Measurements from ENCODE around the gene SGPP1.
"Not testable (repeated sequence)": the region's sequence is repeated elsewhere in the genome, so short reads cannot be mapped to it uniquely, and the experiment has no call there.

SGPP1 gene

DNA sequence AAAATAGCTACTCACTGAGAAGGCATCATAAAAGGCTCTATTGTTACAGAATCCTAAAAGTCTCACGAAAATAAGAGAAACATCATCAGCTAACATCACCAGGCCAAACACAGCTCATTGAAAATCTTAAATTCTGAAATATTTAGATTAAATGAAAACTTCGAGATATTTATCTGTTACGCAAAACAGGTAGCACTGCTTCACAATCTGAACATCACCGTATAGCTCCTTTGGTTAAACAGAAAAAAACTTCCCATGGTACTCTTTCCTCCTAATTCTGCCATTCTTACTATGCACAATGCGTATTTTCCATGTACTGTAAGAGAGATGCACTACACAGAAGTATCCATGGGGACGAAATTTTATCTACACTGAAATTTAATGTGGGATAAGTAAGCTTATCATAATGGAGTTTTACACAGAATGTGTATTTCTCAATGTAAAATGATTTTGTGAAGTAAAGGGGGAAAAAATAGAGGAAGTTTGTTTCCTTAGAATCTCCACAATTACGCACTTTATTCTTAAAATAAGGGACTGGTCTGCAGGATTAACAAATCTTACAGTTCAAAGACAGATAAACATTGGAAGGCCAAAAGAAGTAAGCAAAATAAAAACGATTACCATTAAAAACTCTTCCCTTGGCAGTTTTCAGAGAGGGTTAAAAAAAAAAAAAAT lies 1.9 kb downstream of the SGPP1 start:
- no peak for DNase-seq

- no peak for DNase-seq
Observed at GRCh38 chr14:63717702-63718101, 10.2 kb downstream of the SGPP1 start.

DNA sequence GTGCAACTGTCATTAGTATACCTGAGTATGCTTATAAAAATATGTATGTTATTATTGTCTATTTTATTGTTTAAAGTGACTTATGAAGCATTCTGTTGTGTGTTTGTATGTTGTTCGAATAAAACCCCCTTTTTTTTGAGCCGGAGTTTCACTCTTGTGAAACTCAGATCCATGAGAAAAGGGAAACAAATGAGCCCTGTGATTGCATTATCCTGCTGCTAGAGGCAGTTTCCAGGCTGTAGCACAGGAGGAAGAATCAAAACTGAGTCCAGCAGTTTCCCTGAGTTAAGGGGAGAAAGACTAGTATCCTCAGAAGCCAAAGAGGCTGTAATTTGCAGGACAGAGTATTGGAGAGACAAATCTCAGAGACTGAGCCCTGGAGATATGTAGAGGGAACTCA lies 12.5 kb downstream of the SGPP1 start:
- DNase-seq: no peak

DNA sequence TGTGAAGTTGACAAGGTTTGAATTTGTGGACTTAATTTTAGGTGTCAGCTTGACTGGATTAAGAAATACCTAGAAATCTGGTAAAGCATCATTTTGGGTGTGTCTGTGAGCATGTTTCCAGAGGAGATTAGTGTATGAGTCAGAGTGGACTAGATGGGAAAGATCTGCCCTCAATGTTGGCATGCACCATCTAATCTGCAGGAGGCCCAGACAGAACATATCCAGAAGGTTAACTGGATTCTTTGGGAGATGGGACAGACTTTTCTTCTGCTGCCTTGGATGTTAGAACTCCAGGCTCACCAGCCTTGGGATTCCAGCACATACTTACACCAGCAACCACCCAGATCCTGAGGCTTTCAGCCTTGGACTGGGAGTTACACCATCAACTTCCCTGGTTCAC lies 14.1 kb downstream of the SGPP1 start:
- DNase-seq: no peak

DNA sequence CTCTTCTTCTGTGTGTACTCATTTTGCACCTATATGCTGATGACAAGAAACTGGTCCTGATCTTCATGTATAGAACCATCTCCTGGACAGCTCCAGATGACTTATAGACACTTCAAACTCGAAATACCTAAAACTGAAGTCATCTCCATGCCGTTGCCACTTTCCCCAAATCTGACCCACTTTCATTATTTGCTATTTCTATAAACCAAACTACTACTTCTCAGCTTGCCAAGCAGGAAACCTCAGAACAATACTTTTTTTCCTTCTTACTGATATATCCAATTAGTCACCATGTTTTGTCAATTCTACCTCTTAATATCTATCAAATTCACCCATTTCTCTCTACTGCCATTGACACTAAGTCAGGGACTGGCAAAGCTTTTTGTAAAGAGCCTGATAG lies 14.8 kb downstream of the SGPP1 start:
- no peak for DNase-seq

GRCh38 chr14:63712123-63712522 lies 15.7 kb downstream of the SGPP1 start:
- DNase-seq: no peak

DNA sequence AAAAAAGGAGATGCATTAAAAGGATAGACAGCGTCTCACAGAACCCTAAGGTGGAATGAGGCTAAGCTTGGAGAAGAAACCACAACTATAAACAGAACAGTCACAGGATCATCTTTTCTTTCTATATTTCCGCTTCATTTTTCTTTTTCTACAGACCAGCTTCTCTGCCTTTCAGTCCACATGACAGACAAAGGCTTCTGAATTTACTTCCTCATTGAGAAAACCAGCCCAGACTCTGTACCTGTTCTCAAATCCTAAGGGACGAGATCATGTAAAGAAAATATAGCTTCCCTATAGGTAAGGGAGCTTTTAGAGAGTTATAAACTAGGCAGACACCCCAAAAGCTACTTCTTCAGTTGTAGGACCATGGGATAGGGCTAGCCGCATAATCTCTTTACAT lies 17.4 kb downstream of the SGPP1 start:
- no peak for DNase-seq

GRCh38 chr14:63709589-63709988 lies 18.3 kb downstream of the SGPP1 start:
- DNase-seq: no peak

GRCh38 chr14:63707216-63707615 lies 20.6 kb downstream of the SGPP1 start:
- DNase-seq: no peak

- DNase-seq: no peak
Observed at GRCh38 chr14:63705561-63706070, 22.2 kb downstream of the SGPP1 start.

- not testable (repeated sequence) for DNase-seq
Observed at GRCh38 chr14:63702530-63702929, 25.3 kb downstream of the SGPP1 start.

DNA sequence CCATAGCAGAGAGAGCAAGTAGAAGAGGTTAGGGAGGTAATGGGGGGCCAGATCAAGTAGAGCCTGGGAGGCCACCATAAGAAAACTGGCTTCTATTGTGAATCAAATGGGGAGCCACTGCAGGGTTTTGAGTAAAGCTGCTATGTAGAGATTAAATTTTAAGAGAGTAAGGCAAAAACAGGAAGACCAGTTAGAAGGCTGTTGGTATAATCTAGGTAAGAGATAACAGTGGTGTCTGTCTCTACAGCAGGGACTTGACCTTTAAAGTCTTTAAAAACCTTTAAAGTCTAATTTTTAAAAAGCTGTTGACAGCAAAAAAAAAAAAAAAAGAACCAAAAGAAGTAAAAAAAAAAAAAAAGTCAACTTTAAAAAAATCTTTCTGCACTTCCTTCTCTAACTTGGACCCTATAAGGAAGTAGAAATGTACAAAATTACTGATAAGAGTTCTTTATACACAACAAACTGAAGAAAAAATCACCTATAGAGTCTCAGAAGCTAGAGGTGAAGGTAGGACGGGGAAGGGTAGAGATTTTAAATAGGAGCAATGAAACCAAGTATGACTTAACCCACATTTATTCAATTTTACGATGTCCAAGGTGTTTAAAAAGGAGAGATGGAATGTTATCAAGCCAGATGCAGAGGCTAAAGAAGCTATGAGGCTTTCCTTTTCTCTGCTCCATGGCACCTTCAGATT lies 26.1 kb downstream of the SGPP1 start:
- no peak for DNase-seq

- no peak for DNase-seq
Observed at GRCh38 chr14:63692310-63693020, 35.4 kb downstream of the SGPP1 start.

- DNase-seq: no peak
Observed at GRCh38 chr14:63689132-63689531, 38.7 kb downstream of the SGPP1 start.

- DNase-seq: no peak
Observed at GRCh38 chr14:63686926-63687325, 40.9 kb downstream of the SGPP1 start.

DNA sequence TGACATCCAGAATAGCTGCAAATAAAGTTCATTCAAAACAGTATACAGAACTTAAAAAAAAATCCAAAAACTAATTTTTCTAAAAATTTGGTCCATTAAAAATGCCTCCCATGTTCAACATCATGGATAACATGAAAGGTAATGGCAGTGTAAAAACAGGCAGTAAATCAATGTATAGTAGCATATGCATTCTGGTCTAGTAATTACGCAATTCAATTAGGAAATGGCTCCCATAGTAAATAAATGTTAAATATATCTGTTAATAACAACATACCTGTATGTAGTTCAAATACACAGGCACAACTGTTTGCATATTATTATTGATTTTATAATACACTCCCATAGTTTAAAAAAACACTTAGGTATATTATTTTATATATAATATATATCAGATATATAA lies 42.5 kb downstream of the SGPP1 start:
- DNase-seq: no peak

- no peak for DNase-seq
Observed at GRCh38 chr14:63682727-63683593, 44.9 kb downstream of the SGPP1 start.

DNA sequence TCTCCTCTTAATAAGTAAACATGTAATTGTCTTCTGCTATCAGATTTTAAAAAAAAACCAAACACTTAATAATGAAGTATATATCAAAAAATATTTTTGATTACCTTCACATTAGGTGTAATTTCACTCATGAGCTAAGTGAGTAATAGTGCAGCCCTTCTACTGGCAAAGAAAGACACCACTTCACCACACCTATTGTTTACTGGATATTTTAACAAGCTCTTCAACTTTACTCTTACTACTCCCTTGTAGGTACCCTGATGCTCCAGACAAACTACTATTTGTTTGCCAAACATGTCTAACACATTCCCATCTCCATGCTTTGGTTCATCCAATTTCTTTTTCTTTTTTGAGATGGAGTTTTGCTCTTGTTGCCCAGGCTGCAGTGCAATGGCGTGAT lies 49.3 kb downstream of the SGPP1 start:
- DNase-seq: no peak

- no peak for DNase-seq
Observed at GRCh38 chr14:63677891-63678379, 49.9 kb downstream of the SGPP1 start.

DNA sequence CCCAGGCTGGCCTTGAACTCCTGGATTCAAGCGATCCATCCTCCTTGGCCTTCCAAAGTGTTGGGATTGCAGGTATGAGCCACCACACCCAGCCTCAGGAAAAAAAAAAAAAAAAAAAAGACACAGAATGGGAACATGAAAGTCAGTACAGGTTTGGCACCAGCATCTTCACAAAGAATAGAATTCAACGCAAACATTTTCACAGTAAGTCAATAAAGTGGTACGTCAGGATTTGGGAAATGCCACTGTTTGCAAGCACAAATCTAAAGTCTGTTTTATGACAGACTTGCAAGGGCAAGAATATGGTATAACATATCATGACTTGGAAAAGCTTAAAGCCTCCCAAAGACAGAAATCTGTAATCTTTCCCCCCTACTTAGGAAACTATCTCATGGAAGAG lies 51.2 kb downstream of the SGPP1 start:
- no peak for DNase-seq

DNA sequence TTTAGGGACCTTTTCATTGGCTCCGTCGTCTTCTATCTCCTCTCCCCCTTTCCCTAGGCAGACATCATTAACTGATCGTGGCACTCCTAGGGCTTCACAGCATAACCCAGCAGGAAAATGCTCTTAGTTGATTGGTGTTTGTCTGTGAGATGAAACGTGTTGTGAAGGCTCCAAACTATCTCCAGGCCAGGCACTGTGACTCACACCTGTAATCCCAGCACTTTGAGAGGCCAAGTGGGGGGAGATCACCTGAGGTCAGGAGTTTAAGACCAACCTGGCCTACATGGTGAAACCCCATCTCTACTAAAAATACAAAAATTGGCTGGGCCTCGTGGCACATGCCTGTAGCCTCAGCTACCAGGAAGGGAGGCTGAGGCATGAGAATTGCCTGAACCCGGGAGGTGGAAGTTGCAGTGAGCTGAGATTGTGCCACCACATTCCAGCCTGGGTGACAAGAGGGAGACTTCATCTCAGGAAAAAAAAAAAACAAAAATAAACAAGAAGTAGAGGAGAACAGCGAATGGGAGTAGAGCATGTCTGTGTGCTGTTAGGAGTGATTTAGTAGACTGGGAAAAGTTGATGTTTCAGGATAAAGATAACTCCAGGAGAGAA lies 53.9 kb downstream of the SGPP1 start:
- no peak for DNase-seq

DNA sequence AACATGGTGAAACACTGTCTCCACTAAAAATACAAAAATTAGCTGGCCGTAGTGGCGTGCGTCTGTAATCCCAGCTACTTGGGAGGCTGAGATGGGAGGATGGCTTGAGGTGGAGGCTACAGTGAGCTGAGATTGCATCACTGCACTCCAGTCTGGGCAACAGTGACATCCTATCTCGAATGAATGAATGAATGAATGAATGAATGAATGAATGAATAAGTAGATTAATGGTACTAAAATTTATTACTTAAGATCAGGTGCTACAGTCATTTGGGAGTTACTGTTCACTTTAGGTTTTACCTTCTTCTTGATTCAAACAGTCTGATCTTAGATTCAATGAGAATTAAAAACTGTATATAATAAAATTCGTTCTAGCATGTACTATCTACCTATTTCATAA lies 54.6 kb downstream of the SGPP1 start:
- DNase-seq: no peak
